HL-60 (cell line): ENCODE data around the gene MROH9.

Experiments
- POLR2AphosphoS5 ChIP-seq: IDR thresholded peaks from 2 replicates; pipeline ENCODE4 v1.6.1; 2012; ENCODE audit warnings: low read depth
- TF ChIP-seq, protein P1 (sequence below): IDR thresholded peaks from one replicate; pipeline ENCODE4 v1.5.1; 2011; ENCODE audit warnings: low read length, control low read depth, inconsistent platforms; ENCODE audit not compliant: insufficient read depth
- TF ChIP-seq, protein P2 (sequence below): IDR thresholded peaks from 2 replicates; pipeline ENCODE4 v1.6.1; 2012; ENCODE audit warnings: low read depth; ENCODE audit not compliant: insufficient replicate concordance

DNA sequence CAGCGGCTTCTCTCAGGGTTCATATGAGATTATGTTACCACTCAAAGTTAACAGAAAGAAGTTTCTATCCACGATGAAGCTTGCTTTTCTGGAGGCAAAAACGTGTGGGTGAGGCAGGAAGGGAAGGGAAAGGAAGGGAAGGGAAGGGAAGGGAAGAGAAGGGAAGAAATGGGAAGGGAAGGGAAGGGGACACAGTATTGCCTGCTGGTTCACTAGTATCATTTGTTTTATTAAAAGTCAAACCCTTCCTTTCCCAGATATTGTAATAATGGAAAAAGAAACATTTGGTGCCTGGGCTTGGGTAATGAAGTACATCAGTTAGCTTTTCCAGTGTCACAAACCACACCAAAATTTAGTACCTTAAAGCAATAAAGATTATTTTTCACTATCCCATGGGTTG lies 18.0 kb upstream of the MROH9 start:
- TF ChIP-seq, protein P1, sequence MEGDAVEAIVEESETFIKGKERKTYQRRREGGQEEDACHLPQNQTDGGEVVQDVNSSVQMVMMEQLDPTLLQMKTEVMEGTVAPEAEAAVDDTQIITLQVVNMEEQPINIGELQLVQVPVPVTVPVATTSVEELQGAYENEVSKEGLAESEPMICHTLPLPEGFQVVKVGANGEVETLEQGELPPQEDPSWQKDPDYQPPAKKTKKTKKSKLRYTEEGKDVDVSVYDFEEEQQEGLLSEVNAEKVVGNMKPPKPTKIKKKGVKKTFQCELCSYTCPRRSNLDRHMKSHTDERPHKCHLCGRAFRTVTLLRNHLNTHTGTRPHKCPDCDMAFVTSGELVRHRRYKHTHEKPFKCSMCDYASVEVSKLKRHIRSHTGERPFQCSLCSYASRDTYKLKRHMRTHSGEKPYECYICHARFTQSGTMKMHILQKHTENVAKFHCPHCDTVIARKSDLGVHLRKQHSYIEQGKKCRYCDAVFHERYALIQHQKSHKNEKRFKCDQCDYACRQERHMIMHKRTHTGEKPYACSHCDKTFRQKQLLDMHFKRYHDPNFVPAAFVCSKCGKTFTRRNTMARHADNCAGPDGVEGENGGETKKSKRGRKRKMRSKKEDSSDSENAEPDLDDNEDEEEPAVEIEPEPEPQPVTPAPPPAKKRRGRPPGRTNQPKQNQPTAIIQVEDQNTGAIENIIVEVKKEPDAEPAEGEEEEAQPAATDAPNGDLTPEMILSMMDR: no peak
- TF ChIP-seq, protein P2, sequence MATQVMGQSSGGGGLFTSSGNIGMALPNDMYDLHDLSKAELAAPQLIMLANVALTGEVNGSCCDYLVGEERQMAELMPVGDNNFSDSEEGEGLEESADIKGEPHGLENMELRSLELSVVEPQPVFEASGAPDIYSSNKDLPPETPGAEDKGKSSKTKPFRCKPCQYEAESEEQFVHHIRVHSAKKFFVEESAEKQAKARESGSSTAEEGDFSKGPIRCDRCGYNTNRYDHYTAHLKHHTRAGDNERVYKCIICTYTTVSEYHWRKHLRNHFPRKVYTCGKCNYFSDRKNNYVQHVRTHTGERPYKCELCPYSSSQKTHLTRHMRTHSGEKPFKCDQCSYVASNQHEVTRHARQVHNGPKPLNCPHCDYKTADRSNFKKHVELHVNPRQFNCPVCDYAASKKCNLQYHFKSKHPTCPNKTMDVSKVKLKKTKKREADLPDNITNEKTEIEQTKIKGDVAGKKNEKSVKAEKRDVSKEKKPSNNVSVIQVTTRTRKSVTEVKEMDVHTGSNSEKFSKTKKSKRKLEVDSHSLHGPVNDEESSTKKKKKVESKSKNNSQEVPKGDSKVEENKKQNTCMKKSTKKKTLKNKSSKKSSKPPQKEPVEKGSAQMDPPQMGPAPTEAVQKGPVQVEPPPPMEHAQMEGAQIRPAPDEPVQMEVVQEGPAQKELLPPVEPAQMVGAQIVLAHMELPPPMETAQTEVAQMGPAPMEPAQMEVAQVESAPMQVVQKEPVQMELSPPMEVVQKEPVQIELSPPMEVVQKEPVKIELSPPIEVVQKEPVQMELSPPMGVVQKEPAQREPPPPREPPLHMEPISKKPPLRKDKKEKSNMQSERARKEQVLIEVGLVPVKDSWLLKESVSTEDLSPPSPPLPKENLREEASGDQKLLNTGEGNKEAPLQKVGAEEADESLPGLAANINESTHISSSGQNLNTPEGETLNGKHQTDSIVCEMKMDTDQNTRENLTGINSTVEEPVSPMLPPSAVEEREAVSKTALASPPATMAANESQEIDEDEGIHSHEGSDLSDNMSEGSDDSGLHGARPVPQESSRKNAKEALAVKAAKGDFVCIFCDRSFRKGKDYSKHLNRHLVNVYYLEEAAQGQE: no peak
- no peak for TF ChIP-seq POLR2AphosphoS5
